ENCODE results near the gene TRMT61A. TPM values are rescaled to one million over a fixed set of nuclear protein-coding genes. Genes with fewer than 3 reads are reported as not detected.
A peak's percentile ranks its signal among the peaks of the same experiment; 100 is the strongest.
"Not testable (repeated sequence)": the region's sequence is repeated elsewhere in the genome, so short reads cannot be mapped to it uniquely, and the experiment has no call there.

Gene TRMT61A
- total RNA-seq, 1 experiment from 2014 or later, result 21.6 TPM

GRCh38 chr14:103508521-103509329 lies 20.3 kb upstream of the TRMT61A start:
- DNase-seq (ENCODE audit: low read depth), result no peak

GRCh38 chr14:103509864-103510723 lies 18.9 kb upstream of the TRMT61A start:
- no peak for DNase-seq (ENCODE audit: low read depth)

GRCh38 chr14:103510724-103511693 lies 18.0 kb upstream of the TRMT61A start:
- no peak for DNase-seq (ENCODE audit: low read depth)

- not testable (repeated sequence) for DNase-seq (ENCODE audit: low read depth)
Measured at GRCh38 chr14:103512180-103512579, 16.8 kb upstream of the TRMT61A start.

GRCh38 chr14:103512701-103513611 lies 16.0 kb upstream of the TRMT61A start:
- DNase-seq (ENCODE audit: low read depth), result peak; percentile 74

- no peak for DNase-seq (ENCODE audit: low read depth)
Measured at GRCh38 chr14:103514596-103515421, 14.2 kb upstream of the TRMT61A start.

- DNase-seq (ENCODE audit: low read depth), result no peak
Measured at GRCh38 chr14:103516426-103517173, 12.4 kb upstream of the TRMT61A start.

- no peak for DNase-seq (ENCODE audit: low read depth)
Measured at GRCh38 chr14:103517174-103517566, 11.8 kb upstream of the TRMT61A start.

- no peak for DNase-seq (ENCODE audit: low read depth)
Measured at GRCh38 chr14:103517721-103518421, 11.1 kb upstream of the TRMT61A start.

- DNase-seq (ENCODE audit: low read depth), result no peak
Measured at GRCh38 chr14:103518422-103519042, 10.5 kb upstream of the TRMT61A start.

- no peak for DNase-seq (ENCODE audit: low read depth)
Measured at GRCh38 chr14:103519043-103519836, 9.8 kb upstream of the TRMT61A start.

- DNase-seq (ENCODE audit: low read depth), result no peak
Measured at GRCh38 chr14:103519837-103520212, 9.2 kb upstream of the TRMT61A start.

GRCh38 chr14:103520269-103520656 lies 8.7 kb upstream of the TRMT61A start:
- no peak for DNase-seq (ENCODE audit: low read depth)

GRCh38 chr14:103520657-103521437 lies 8.1 kb upstream of the TRMT61A start:
- peak; percentile 38 for DNase-seq (ENCODE audit: low read depth)

- DNase-seq (ENCODE audit: low read depth), result no peak
Measured at GRCh38 chr14:103521438-103521950, 7.5 kb upstream of the TRMT61A start.

Data from LHCN-M2 (cell line).